K562 (cell line): ENCODE data around the gene PGPEP1. TPM values are rescaled to one million over a fixed set of nuclear protein-coding genes. Genes with fewer than 3 reads are reported as not detected.

ENCODE experiments used
- FOXK1 ChIP-seq: sonication (generic); formaldehyde crosslinking; IDR thresholded peaks from 2 replicates; pipeline ENCODE4 v1.8.0; 2022; ENCODE audit warnings: missing genetic modification reagents, mild to moderate bottlenecking, borderline replicate concordance
- HCFC1 ChIP-seq: IDR thresholded peaks from 2 replicates; pipeline ENCODE4 v1.6.1; 2012; ENCODE audit warnings: low read depth, low read length, improper control_type of control experiment
- L3MBTL2 ChIP-seq: fragments of 450-650 bp; IDR thresholded peaks from 2 replicates; pipeline ENCODE4 v1.6.1; 2016; ENCODE audit warnings: mild to moderate bottlenecking, moderate library complexity
- MAZ ChIP-seq, 2 experiments: fragments of 450-650 bp in 1 of 2; sonication (generic) in 1 of 2; formaldehyde crosslinking; IDR thresholded peaks in 1 of 2; conservative IDR thresholded peaks in 1 of 2; 2 replicates each; pipeline versions ENCODE4 v1.4.0 to v1.5.0; 2020; ENCODE audit warnings: mild to moderate bottlenecking in 1 of 2, missing genetic modification reagents in 1 of 2
- NFYB ChIP-seq: IDR thresholded peaks from 2 replicates; pipeline ENCODE4 v1.6.1; 2011; ENCODE audit warnings: mild to moderate bottlenecking, moderate library complexity; ENCODE audit not compliant: insufficient read length; ENCODE audit errors: extremely low read depth
- NRF1 ChIP-seq, 2 experiments: fragments of 450-650 bp; IDR thresholded peaks in 1 of 2; conservative IDR thresholded peaks in 1 of 2; 2 replicates each; pipeline ENCODE4 v1.6.1; 2014; ENCODE audit warnings: mild to moderate bottlenecking in 2 of 2
- PTBP1 ChIP-seq: fragments of 200-400 bp; formaldehyde crosslinking; IDR thresholded peaks from 2 replicates; pipeline ENCODE4 v1.6.1; 2017; ENCODE audit warnings: low read depth, low read length
- STAT5A ChIP-seq: IDR thresholded peaks from 2 replicates; pipeline ENCODE4 v1.6.1; 2012; ENCODE audit warnings: low read length, inconsistent platforms, borderline replicate concordance
- ZBTB34 ChIP-seq: fragments of 250-450 bp; sonication (Bioruptor Pico); IDR thresholded peaks from 2 replicates; pipeline ENCODE4 v1.8.0; 2021; ENCODE audit warnings: mild to moderate bottlenecking, moderate library complexity
- ZNF121 ChIP-seq: sonication (generic); formaldehyde crosslinking; conservative IDR thresholded peaks from 2 replicates; pipeline ENCODE4 v1.8.0; 2022; ENCODE audit warnings: missing genetic modification reagents
- ZNF174 ChIP-seq: fragments of 250-450 bp; sonication (Bioruptor Pico); IDR thresholded peaks from 2 replicates; pipeline ENCODE4 v1.4.0; 2020; ENCODE audit warnings: mild to moderate bottlenecking
- ZNF384 ChIP-seq: IDR thresholded peaks from 2 replicates; pipeline ENCODE4 v1.6.1; 2012; ENCODE audit warnings: low read depth, low read length, improper control_type of control experiment
- polyA plus RNA-seq, 8 experiments: library from polyadenylated mRNA; depleted of rRNA in 4 of 8; stranded (reverse) in 5 of 8; unstranded in 3 of 8; fragments of >200 nt; fragmentation: Nextera tagmentation in 2 of 8; fragmentation: Illumina TruSeq in 1 of 8; extraction: Ambion mirVana in 2 of 8; extraction: Trizol in 1 of 8; gene quantifications; 2 replicates each; pipeline versions ENCODE4 v1.2.1 to v1.2.3, GENCODE V29; 2011 to 2014; ENCODE audit warnings: inconsistent platforms in 1 of 8, missing spikeins in 1 of 8
- total RNA-seq, 7 experiments: library from RNA; depleted of rRNA in 6 of 7; stranded (reverse); fragments of >200 nt in 6 of 7; fragmentation: Illumina TruSeq in 2 of 7; extraction: Trizol in 2 of 7; gene quantifications; 2 replicates each; pipeline versions ENCODE4 v1.2.1 to v1.2.3, GENCODE V29; 2011 to 2021; ENCODE audit warnings: low replicate concordance in 1 of 7
- TF ChIP-seq, protein P1 (sequence below), 2 experiments: fragments of 250-450 bp in 1 of 2; fragments of 450-650 bp in 1 of 2; sonication (Bioruptor Pico) in 1 of 2; IDR thresholded peaks; 2 replicates each; pipeline versions ENCODE4 v1.6.1 to v1.8.0; 2016 to 2021; ENCODE audit warnings: mild to moderate bottlenecking in 2 of 2, moderate library complexity in 2 of 2, missing compliant biosample characterization in 1 of 2, missing genetic modification characterization in 1 of 2
- TF ChIP-seq, protein P2 (sequence below): fragments of 450-650 bp; conservative IDR thresholded peaks from 2 replicates; pipeline ENCODE4 v1.6.1; 2016; ENCODE audit warnings: missing genetic modification characterization, low read depth, mild to moderate bottlenecking, control low read depth, missing compliant biosample characterization
- TF ChIP-seq, protein P3 (sequence below): fragments of 250-450 bp; sonication (Bioruptor Pico); IDR thresholded peaks from 2 replicates; pipeline ENCODE4 v1.4.0; 2020

The PGPEP1 gene
- total and polyA plus RNA-seq, 9 of the 15 experiments (the other 6 are each of a cell fraction or from before 2014, with no cell fraction given) = 10.0 to 69.6 (median 33.5) TPM

- TF ChIP-seq, protein P1, sequence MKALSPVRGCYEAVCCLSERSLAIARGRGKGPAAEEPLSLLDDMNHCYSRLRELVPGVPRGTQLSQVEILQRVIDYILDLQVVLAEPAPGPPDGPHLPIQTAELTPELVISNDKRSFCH (CRISPR knock-in tag; IDR thresholded peaks at IDR 0.05) = no peak
- TF ChIP-seq, protein P1 (tag; IDR thresholded peaks at IDR 0.05) = peak; percentile 81; the same call in 1 of the 2 replicates
- peak; percentile 57 to 68; a peak in 3 of 4 replicates for TF ChIP-seq NRF1 (conservative IDR thresholded peaks at IDR 0.05 in 1 of 2, IDR thresholded peaks at IDR 0.05 in 1 of 2)
- TF ChIP-seq FOXK1 (CRISPR knock-in tag) = no peak
- peak; percentile 15 for TF ChIP-seq NFYB
- TF ChIP-seq, protein P2, sequence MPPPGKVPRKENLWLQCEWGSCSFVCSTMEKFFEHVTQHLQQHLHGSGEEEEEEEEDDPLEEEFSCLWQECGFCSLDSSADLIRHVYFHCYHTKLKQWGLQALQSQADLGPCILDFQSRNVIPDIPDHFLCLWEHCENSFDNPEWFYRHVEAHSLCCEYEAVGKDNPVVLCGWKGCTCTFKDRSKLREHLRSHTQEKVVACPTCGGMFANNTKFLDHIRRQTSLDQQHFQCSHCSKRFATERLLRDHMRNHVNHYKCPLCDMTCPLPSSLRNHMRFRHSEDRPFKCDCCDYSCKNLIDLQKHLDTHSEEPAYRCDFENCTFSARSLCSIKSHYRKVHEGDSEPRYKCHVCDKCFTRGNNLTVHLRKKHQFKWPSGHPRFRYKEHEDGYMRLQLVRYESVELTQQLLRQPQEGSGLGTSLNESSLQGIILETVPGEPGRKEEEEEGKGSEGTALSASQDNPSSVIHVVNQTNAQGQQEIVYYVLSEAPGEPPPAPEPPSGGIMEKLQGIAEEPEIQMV (tag) = no peak
- 0 out of 2 replicates have a peak, but pooled peaks have one; percentile 72 for TF ChIP-seq PTBP1
- peak; percentile 55 for TF ChIP-seq ZNF384
- TF ChIP-seq MAZ (CRISPR knock-in tag; conservative IDR thresholded peaks at IDR 0.05 in 1 of 2, IDR thresholded peaks at IDR 0.05 in 1 of 2) = peak in 1 of 2 experiments; percentile 39; a peak in 3 of 4 replicates
- no peak for TF ChIP-seq ZNF174 (CRISPR knock-in tag)
- TF ChIP-seq ZNF121 (CRISPR knock-in tag) = peak; percentile 50
- TF ChIP-seq ZBTB34 (CRISPR knock-in tag) = no peak
- TF ChIP-seq, protein P3, sequence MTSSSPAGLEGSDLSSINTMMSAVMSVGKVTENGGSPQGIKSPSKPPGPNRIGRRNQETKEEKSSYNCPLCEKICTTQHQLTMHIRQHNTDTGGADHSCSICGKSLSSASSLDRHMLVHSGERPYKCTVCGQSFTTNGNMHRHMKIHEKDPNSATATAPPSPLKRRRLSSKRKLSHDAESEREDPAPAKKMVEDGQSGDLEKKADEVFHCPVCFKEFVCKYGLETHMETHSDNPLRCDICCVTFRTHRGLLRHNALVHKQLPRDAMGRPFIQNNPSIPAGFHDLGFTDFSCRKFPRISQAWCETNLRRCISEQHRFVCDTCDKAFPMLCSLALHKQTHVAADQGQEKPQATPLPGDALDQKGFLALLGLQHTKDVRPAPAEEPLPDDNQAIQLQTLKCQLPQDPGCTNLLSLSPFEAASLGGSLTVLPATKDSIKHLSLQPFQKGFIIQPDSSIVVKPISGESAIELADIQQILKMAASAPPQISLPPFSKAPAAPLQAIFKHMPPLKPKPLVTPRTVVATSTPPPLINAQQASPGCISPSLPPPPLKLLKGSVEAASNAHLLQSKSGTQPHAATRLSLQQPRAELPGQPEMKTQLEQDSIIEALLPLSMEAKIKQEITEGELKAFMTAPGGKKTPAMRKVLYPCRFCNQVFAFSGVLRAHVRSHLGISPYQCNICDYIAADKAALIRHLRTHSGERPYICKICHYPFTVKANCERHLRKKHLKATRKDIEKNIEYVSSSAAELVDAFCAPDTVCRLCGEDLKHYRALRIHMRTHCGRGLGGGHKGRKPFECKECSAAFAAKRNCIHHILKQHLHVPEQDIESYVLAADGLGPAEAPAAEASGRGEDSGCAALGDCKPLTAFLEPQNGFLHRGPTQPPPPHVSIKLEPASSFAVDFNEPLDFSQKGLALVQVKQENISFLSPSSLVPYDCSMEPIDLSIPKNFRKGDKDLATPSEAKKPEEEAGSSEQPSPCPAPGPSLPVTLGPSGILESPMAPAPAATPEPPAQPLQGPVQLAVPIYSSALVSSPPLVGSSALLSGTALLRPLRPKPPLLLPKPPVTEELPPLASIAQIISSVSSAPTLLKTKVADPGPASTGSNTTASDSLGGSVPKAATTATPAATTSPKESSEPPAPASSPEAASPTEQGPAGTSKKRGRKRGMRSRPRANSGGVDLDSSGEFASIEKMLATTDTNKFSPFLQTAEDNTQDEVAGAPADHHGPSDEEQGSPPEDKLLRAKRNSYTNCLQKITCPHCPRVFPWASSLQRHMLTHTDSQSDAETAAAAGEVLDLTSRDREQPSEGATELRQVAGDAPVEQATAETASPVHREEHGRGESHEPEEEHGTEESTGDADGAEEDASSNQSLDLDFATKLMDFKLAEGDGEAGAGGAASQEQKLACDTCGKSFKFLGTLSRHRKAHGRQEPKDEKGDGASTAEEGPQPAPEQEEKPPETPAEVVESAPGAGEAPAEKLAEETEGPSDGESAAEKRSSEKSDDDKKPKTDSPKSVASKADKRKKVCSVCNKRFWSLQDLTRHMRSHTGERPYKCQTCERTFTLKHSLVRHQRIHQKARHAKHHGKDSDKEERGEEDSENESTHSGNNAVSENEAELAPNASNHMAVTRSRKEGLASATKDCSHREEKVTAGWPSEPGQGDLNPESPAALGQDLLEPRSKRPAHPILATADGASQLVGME (CRISPR knock-in tag) = no peak
- TF ChIP-seq HCFC1 = 0 out of 2 replicates have a peak, but pooled peaks have one; percentile 16
- peak; percentile 68 for TF ChIP-seq L3MBTL2
- TF ChIP-seq STAT5A = 0 out of 2 replicates have a peak, but pooled peaks have one; percentile 4
These were observed 47.4 kb upstream of the PGPEP1 start (continued) for GRCh38 chr19:18292810-18293641.
